Amniotic epithelial cell (primary cell): ENCODE measurements around the gene TTLL10.
A peak's percentile ranks its signal among the peaks of the same experiment; 100 is the strongest.

Experiments
- DNase-seq: peaks from one replicate; pipeline ENCODE4 v3.0.0-alpha.2; 2010; ENCODE audit warnings: low read depth

The TTLL10 gene

GRCh38 chr1:1237874-1238701, 64.4 kb downstream of the TTLL10 start:
- no peak for DNase-seq

DNA sequence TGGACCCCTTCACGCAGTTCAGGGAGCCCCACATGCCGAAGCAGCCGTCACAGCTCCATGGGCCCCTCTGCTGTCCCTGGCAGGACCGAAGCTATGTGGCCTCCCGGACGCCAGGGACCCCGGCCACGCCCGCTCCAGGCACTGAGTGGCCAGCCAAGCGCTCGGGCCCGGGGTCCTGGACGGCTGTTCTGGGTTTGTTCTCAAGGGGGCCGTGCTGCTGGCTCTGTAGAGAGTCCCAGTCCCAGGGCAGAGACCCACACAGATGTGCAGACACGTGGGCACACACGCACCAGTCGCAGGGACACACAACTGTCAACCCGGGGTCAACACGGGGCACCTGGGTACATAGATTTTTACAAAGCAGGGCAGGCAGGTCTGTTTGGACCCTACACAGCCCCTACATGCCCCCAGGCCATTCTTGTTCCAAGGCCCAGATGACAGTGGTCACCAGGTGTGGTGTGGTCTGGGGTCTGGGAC, 65.1 kb downstream of the TTLL10 start:
- no peak for DNase-seq

GRCh38 chr1:1239227-1239613, 65.5 kb downstream of the TTLL10 start:
- no peak for DNase-seq

DNA sequence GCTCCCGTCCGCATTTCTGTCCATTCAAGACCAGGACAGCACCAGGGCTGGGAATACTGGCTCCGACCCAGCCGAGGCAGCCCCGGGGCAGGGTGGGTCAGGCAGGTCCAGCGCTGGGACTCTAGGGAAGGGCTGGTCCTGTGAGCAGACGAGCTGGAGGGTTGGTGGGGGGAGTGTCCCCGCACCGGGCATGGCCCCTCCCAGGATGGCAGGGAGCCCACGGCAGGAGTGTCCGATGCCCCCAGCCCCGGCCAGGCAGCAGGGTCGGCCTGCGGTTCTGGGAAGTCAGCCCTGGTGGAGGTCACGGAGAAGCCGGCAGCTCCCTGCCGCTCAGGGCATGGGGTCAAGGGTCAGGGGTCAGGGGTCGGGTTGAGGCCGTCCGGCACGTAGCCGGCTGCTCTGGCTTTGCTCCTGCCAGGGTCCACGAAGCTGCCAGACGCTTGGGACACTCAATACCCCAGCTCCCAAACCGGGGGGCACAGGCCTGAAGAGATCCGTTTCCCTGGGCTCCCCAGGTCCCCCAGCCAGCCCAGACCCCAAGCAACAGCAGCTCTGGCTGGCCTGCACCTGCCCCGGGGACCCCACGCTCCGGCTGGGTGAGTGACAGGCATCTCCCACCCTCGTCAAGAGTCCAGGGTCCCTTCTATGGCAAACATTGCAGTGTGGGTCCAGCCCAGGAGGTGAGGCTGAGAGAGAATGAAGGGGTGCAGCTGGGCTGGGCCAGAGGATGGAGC, 66.1 kb downstream of the TTLL10 start:
- no peak for DNase-seq

DNA sequence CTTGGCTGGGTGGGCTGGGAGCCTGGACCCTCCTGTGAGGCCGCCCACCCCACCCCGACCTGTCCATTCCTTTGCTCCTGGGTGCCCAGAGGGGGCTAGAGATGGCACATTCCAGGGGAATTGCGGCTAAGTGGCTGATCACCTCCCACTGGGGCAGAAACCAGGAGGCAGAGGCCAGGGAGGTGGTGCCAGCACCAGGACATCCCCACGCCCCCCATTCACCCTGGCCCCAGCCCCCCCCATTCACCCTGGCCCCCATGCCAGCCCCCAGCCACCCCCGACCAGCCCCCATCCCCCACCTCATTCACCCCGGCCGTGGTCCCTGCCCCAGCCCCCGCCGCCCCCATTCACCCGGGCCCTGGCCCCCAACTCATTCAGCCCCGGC, 66.7 kb downstream of the TTLL10 start:
- no peak for DNase-seq

GRCh38 chr1:1240822-1241587, 67.3 kb downstream of the TTLL10 start:
- peak; percentile 21 for DNase-seq

DNA sequence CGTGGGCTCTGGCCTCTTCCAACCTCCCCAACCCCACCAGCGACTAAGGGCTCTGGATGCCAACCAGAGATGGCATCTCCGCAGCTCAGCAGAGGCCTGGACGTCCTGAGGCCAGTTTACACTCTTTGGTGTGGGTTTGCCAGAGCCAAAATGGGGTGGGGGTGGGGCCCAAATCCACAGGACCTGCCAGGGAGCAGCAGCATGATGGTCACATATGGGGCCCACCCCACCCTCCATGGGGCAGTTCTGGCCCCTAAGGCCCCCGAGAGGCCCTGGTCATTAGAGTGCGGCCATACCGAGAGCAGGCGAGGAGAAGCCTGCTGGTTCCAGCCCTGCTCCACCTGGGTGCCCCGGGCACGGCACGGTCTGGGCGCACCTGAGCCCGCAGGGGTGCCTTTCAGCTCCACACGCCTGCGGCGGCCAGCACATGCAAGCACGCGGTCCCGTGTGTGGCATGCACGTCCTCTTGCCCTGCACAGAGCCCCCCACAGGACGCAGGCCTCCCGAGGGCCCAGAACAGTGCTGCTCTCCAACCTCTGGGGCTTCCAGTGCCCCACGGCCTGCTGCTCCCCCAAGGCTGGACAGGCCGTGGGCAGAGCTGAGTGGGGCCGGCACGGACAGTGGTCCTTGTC, 68.0 kb downstream of the TTLL10 start:
- no peak for DNase-seq

DNA sequence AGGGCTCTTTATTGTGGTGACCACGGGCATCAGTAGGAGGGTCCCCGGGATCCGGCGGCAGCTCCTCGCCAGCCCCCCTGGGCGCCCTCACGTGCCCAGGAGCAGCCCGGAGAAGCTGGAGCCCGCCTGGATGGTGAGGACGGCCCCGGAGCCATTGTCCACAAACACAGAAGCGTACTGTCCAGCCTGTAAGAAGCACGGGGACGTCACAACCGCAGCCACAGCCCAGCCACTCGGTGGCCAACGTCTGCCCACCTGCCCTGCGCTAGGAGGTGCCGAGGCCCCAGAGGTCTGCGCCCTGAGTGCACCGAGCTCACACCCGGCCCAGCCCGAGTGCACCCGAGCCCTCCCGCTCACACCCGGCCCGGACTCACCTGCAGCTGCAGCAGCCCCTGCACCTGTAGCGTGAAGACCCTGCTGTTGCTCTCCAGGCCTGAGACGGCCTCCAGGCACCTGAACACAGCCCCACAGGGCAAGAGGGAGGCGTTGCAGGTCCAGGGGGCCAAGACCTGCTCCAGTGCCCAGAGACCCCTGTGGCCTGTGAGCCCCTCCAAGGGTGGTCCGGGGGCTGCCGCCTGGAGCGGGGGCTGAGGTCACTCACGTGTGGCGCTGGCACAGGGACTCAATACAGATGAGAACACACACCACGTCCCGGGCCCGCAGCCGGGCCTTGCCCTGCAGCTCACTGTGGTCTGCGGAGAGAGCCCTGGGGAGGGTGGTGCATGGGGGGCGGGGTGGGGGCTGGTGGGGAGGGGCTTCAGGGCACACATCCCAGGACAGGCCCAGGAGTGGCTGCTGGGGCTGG, 69.0 kb downstream of the TTLL10 start:
- DNase-seq, result no peak

DNA sequence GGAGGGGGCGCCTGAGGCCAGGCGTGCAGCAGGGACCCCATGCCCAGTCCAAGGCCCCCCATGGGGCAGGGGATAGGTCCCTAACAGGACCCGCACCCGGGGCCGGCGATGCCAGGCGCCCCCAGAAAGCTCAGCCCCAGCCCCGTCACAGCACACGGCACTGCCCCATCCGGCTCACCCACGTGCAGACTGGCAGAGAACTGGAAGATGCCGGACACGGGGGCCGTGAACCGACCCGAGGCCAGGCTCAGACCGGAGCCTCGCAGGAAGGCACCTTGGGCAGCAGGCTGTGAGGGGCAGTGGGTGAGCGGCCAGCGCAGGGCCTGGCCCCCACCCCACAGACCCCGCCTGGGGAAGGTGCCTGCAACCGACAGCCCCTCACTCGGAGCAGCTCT, 69.6 kb downstream of the TTLL10 start:
- no peak for DNase-seq

GRCh38 chr1:1243807-1244191, 70.1 kb downstream of the TTLL10 start:
- no peak for DNase-seq

DNA sequence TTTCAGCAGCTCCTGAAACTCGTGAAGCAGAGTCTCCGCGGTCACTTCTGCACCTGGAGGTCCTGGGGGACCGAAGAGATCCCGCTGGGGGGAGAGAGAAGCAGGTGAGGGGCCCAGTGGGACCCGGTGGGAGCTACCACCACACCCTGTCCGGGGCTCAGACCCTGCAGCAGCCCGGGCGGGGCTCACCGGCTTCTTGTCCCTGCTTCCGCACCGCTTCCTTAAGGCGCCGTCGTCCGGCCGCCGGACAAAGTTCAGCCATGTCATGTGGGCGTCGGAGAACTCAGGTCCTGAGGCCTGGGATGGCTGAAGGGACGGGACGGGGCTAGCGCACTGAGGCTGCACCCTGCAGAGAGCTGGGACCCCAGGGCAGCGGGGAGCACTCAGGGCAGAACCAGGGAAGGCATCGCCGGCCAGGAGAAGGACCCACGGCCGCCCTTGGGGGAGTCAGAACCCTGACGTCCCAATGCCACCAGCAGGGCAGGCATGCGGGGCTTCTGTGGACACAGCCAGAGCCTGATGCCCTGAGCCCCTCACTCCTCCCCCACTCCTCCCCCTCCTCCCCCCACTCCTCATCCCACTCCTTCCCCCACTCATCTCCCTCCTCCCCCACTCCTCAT, 70.6 kb downstream of the TTLL10 start:
- no peak for DNase-seq

DNA sequence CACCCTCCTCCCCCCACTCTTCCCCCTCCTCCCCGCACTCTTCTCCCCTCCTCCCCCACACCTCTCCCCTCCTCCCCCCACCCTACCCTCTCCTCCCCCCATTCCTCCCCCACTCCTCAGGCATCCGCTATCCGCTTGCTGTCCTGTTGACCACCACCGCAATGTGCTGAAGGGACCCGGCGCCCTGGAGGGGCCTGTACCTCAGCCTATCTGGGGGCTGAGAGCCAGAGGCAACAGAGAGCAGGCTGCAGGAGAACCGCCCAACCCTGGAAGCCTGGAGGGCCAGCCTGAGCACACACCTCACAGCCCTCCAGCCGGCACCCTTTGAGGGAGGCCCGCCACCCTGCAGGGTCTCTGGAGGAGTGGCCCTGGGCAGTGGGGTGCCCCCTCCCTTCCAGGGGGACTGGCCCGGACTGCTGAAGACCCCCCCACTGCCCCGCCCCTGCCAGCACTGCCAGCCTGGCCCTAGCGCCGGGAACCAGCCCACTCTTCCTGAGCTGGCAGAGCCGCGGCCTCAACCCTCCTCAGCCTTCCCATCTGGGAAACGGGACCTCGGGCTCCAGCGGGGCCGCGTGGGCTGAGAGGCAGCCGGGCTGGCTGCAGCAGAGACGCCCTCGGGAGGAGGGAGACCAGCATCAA, 71.6 kb downstream of the TTLL10 start:
- DNase-seq, result no peak

GRCh38 chr1:1245817-1246576, 72.3 kb downstream of the TTLL10 start:
- DNase-seq, result no peak

GRCh38 chr1:1246577-1247340, 73.1 kb downstream of the TTLL10 start, which contains the start of gene C1QTNF12:
Gene C1QTNF12 (minus strand): TSS chr1:1246722. CDS start chr1:1246690, 32 bp downstream.
- no peak for DNase-seq

DNA sequence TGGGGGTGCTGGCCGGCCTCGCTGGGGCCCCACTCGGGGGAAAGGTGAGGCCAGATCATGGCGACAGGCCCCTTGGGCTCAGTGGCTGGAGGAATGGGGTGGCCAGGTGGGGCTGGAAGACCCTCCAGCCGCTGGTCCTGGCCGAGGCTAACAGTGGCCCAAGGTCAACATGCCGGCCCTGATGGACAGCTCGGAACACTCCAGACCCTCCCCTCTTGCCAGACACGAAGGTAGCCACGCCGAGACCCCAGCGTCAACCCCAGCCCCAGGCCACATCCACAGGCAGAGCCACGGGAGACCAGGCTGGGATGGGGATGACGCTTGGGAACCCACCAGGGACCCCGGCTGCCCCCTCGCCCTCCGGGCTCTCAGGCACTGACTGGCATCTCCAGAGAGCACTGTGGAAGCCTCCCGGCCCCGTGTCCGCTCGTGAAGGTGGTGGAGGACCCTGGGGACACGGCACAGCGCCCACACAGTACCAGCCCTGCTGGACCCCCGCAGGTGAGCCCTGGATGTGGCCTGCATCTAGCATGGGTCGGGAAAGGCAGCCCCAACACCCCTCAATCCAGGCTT, 73.7 kb downstream of the TTLL10 start:
- DNase-seq, result no peak
